Hepatocyte (in vitro differentiated cells): ENCODE results near the gene IL34.

Source experiments
- EZH2 ChIP-seq: fragments of 200-600 bp; sonication (generic); IDR thresholded peaks from 2 replicates; pipeline ENCODE4 v1.6.1; 2016; ENCODE audit warnings: antibody characterized with exemption, mild to moderate bottlenecking, borderline replicate concordance
- TF ChIP-seq, protein P1 (sequence below): fragments of 200-600 bp; sonication (generic); IDR thresholded peaks from 2 replicates; pipeline ENCODE4 v1.5.1; 2016; ENCODE audit warnings: antibody characterized with exemption, mild to moderate bottlenecking; ENCODE audit not compliant: poor library complexity

DNA sequence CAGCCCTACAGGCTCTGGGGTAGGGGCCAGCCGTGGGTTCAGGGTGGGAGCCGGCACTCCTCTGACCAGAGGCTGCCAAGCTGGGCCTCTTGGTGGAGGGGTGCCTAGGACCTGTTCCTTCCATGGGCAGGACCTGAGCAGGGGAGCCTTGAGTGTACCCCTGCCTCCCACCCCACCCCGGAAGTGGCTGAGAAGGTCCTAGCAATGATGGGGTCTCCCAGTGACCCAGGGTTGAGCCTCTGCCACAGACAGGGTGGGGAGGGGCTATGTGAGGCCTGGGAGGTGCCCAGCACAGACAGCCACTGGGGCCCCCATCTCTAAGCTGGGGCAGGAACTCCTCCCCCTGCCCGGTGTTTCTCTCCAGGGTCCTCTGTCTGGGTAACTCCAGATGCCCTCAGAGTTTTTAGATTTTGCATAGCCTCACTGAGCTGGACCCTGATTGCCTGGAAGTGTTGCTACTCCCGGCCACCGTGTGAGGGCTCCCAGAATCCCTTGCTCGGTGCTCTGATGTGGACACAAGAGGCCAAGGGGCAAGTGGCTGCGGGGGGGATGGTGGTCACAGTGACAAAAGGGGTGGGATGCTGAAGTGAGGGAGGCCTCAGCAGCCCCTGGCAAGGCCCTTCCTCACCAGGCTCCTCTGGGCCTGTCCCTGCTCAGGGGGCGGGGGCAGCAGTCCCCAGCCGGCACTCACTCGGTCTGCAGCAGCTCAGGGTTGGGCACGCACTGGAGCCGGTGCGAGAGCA lies 45.9 kb downstream of the IL34 start:
- TF ChIP-seq, protein P1, sequence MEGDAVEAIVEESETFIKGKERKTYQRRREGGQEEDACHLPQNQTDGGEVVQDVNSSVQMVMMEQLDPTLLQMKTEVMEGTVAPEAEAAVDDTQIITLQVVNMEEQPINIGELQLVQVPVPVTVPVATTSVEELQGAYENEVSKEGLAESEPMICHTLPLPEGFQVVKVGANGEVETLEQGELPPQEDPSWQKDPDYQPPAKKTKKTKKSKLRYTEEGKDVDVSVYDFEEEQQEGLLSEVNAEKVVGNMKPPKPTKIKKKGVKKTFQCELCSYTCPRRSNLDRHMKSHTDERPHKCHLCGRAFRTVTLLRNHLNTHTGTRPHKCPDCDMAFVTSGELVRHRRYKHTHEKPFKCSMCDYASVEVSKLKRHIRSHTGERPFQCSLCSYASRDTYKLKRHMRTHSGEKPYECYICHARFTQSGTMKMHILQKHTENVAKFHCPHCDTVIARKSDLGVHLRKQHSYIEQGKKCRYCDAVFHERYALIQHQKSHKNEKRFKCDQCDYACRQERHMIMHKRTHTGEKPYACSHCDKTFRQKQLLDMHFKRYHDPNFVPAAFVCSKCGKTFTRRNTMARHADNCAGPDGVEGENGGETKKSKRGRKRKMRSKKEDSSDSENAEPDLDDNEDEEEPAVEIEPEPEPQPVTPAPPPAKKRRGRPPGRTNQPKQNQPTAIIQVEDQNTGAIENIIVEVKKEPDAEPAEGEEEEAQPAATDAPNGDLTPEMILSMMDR: no peak
- TF ChIP-seq EZH2: no peak
